Midbrain (tissue), 1 donor: ENCODE data around the gene BBS9.
"Not testable (repeated sequence)": the region's sequence is repeated elsewhere in the genome, so short reads cannot be mapped to it uniquely, and the experiment has no call there.

Experiments
- DNase-seq: peaks from one replicate; lab custom pipeline; 2025; lab: John Stamatoyannopoulos, UW

The BBS9 gene

GRCh38 chr7:33431543-33431942 is 302.2 kb downstream of the BBS9 start:
- no peak for DNase-seq

- no peak for DNase-seq
Observed at GRCh38 chr7:33432821-33433220, 303.5 kb downstream of the BBS9 start.

- no peak for DNase-seq
Observed at GRCh38 chr7:33433357-33433756, 304.0 kb downstream of the BBS9 start.

- DNase-seq, result no peak
Observed at GRCh38 chr7:33444511-33444910, 315.1 kb downstream of the BBS9 start.

GRCh38 chr7:33446551-33446950 is 317.2 kb downstream of the BBS9 start:
- DNase-seq, result no peak

GRCh38 chr7:33448035-33448434 is 318.7 kb downstream of the BBS9 start:
- peak; percentile 4 for DNase-seq

GRCh38 chr7:33449847-33450246 is 320.5 kb downstream of the BBS9 start:
- no peak for DNase-seq

- no peak for DNase-seq
Observed at GRCh38 chr7:33452805-33453502, 323.6 kb downstream of the BBS9 start.

- DNase-seq, result no peak
Observed at GRCh38 chr7:33457039-33457438, 327.7 kb downstream of the BBS9 start.

GRCh38 chr7:33458581-33458980 is 329.2 kb downstream of the BBS9 start:
- no peak for DNase-seq

GRCh38 chr7:33459340-33459751 is 330.0 kb downstream of the BBS9 start:
- DNase-seq, result peak; percentile 22

GRCh38 chr7:33463131-33463530 is 333.8 kb downstream of the BBS9 start:
- no peak for DNase-seq

- DNase-seq, result no peak
Observed at GRCh38 chr7:33466203-33466602, 336.8 kb downstream of the BBS9 start.

- no peak for DNase-seq
Observed at GRCh38 chr7:33471636-33472242, 342.4 kb downstream of the BBS9 start.

- no peak for DNase-seq
Observed at GRCh38 chr7:33472348-33473025, 343.1 kb downstream of the BBS9 start.

GRCh38 chr7:33477719-33478480 is 348.5 kb downstream of the BBS9 start:
- no peak for DNase-seq

GRCh38 chr7:33484476-33484875 is 355.1 kb downstream of the BBS9 start:
- not testable (repeated sequence) for DNase-seq

GRCh38 chr7:33485747-33486493 is 356.6 kb downstream of the BBS9 start:
- no peak for DNase-seq

GRCh38 chr7:33486633-33487032 is 357.3 kb downstream of the BBS9 start:
- DNase-seq, result no peak

- DNase-seq, result no peak
Observed at GRCh38 chr7:33487998-33488682, 358.8 kb downstream of the BBS9 start.

GRCh38 chr7:33494474-33494873 is 365.1 kb downstream of the BBS9 start:
- no peak for DNase-seq
